NCI-H2029 treated with DMSO at 0.1 percent for 48 hours (cell line): ENCODE measurements around the gene ITPK1.

ENCODE experiments used
- DNase-seq: peaks from one replicate; lab custom pipeline; 2025; lab: John Stamatoyannopoulos, UW

The ITPK1 gene

GRCh38 chr14:93027810-93028723 is 87.7 kb downstream of the ITPK1 start:
- DNase-seq = no peak

GRCh38 chr14:93026339-93026738 is 89.4 kb downstream of the ITPK1 start:
- no peak for DNase-seq

- no peak for DNase-seq
These were observed 90.7 kb downstream of the ITPK1 start for GRCh38 chr14:93025055-93025454.

GRCh38 chr14:93024493-93024892 is 91.2 kb downstream of the ITPK1 start:
- DNase-seq = no peak

GRCh38 chr14:93023802-93024434 is 91.8 kb downstream of the ITPK1 start:
- DNase-seq = no peak

GRCh38 chr14:93023039-93023438 is 92.7 kb downstream of the ITPK1 start:
- no peak for DNase-seq

GRCh38 chr14:93019970-93020369 is 95.8 kb downstream of the ITPK1 start:
- DNase-seq = no peak

GRCh38 chr14:93019367-93019843 is 96.3 kb downstream of the ITPK1 start:
- no peak for DNase-seq

GRCh38 chr14:93018366-93018765 is 97.4 kb downstream of the ITPK1 start:
- no peak for DNase-seq

GRCh38 chr14:93017898-93018297 is 97.8 kb downstream of the ITPK1 start:
- no peak for DNase-seq

GRCh38 chr14:93017301-93017797 is 98.4 kb downstream of the ITPK1 start:
- no peak for DNase-seq

GRCh38 chr14:93016275-93016845 is 99.4 kb downstream of the ITPK1 start:
- DNase-seq = no peak

- no peak for DNase-seq
These were observed 100.2 kb downstream of the ITPK1 start for GRCh38 chr14:93015505-93015904.

GRCh38 chr14:93015064-93015463 is 100.7 kb downstream of the ITPK1 start:
- no peak for DNase-seq

- no peak for DNase-seq
These were observed 101.4 kb downstream of the ITPK1 start for GRCh38 chr14:93014058-93015023.

GRCh38 chr14:93012951-93013719 is 102.6 kb downstream of the ITPK1 start:
- no peak for DNase-seq

- no peak for DNase-seq
These were observed 103.2 kb downstream of the ITPK1 start for GRCh38 chr14:93012506-93012905.

GRCh38 chr14:93011650-93012325 is 103.9 kb downstream of the ITPK1 start:
- no peak for DNase-seq

GRCh38 chr14:93011141-93011529 is 104.6 kb downstream of the ITPK1 start:
- no peak for DNase-seq

- peak; percentile 21 for DNase-seq
These were observed 105.1 kb downstream of the ITPK1 start for GRCh38 chr14:93010522-93011140.
